ENCODE measurements around the gene PBX1. TPM values are rescaled to one million over a fixed set of nuclear protein-coding genes. Genes with fewer than 3 reads are reported as not detected.

The PBX1 gene
- total RNA-seq, 2 donors from 2014 or later: 59.9 to 79.2 TPM

GRCh38 chr1:164774413-164774812 is 215.4 kb downstream of the PBX1 start:
- no peaks in the 10 kb centered on the region for H3K9me3 Mint-ChIP-seq
- H3K9ac ChIP-seq (ENCODE audit: extremely low read depth, low read length, poor library complexity, severe bottlenecking): no peak overlapping the region
- no peaks in the 10 kb centered on the region for H3K36me3 Mint-ChIP-seq (ENCODE audit: low read depth)
- H3K4me3 Mint-ChIP-seq: no peak overlapping the region
- peaks cover 29% of the 10 kb centered on the region for H3K4me1 ChIP-seq (ENCODE audit: control insufficient read depth, insufficient read depth, low read length)
- peaks cover 71% of the 10 kb centered on the region for H3K4me1 Mint-ChIP-seq
- H3K27me3 Mint-ChIP-seq (ENCODE audit: insufficient read depth): no peaks in the 10 kb centered on the region
- peak overlapping the region; percentile 77 for H3K27ac Mint-ChIP-seq
- no peak overlapping the region for H3K4me3 ChIP-seq (ENCODE audit: low read length)
- H3K27me3 ChIP-seq (ENCODE audit: control insufficient read depth, insufficient read depth, low read length, poor library complexity, severe bottlenecking): no peaks in the 10 kb centered on the region
- WGBS, 2 experiments (ENCODE audit: insufficient coverage in 1 of 2, insufficient read length in 1 of 2): 79 to 88% methylated on average over 1 to 4 of the region's 4 CpGs
- H3K36me3 ChIP-seq (ENCODE audit: control insufficient read depth, insufficient read depth, low read length): no peaks in the 10 kb centered on the region
- TF ChIP-seq CTCF (conservative IDR thresholded peaks at IDR 0.05): peak; percentile 60
- no peaks in the 10 kb centered on the region for H3K9me3 ChIP-seq (ENCODE audit: control insufficient read depth, low read length)
- no peak for DNase-seq
- H3K27ac ChIP-seq (ENCODE audit: low read depth, low read length): no peak overlapping the region

- H3K9me3 ChIP-seq (ENCODE audit: control insufficient read depth, low read length): no peaks in the 10 kb centered on the region
- H3K27me3 ChIP-seq (ENCODE audit: control insufficient read depth, insufficient read depth, low read length, poor library complexity, severe bottlenecking): no peaks in the 10 kb centered on the region
- no peak for TF ChIP-seq CTCF (conservative IDR thresholded peaks at IDR 0.05)
- no peak overlapping the region for H3K9ac ChIP-seq (ENCODE audit: extremely low read depth, low read length, poor library complexity, severe bottlenecking)
- Mint-ChIP-seq H3K4me1 (peaks cover 69% of the 10 kb centered on the region), H3K27me3 (ENCODE audit: insufficient read depth) (no peaks in the 10 kb centered on the region), H3K4me3 (peak overlapping the region; percentile 6), H3K9me3 (no peaks in the 10 kb centered on the region), H3K27ac (peak overlapping the region; percentile 77), H3K36me3 (ENCODE audit: low read depth) (no peaks in the 10 kb centered on the region)
- H3K4me3 ChIP-seq (ENCODE audit: low read length): no peak overlapping the region
- peaks cover 29% of the 10 kb centered on the region for H3K4me1 ChIP-seq (ENCODE audit: control insufficient read depth, insufficient read depth, low read length)
- 55 to 70% methylated on average over 10 to 16 of the region's 16 CpGs for WGBS, 2 experiments (ENCODE audit: insufficient coverage in 1 of 2, insufficient read length in 1 of 2)
- no peak overlapping the region for H3K27ac ChIP-seq (ENCODE audit: low read depth, low read length)
- peak; percentile 74 for DNase-seq
- no peaks in the 10 kb centered on the region for H3K36me3 ChIP-seq (ENCODE audit: control insufficient read depth, insufficient read depth, low read length)
These were observed 216.1 kb downstream of the PBX1 start for GRCh38 chr1:164774819-164775654.

GRCh38 chr1:164777518-164777917 is 218.5 kb downstream of the PBX1 start:
- Histone ChIP-seq H3K27me3 (ENCODE audit: control insufficient read depth, insufficient read depth, low read length, poor library complexity, severe bottlenecking) (no peaks in the 10 kb centered on the region), H3K4me3 (ENCODE audit: low read length) (no peak overlapping the region), H3K4me1 (ENCODE audit: control insufficient read depth, insufficient read depth, low read length) (peaks cover 24% of the 10 kb centered on the region), H3K36me3 (ENCODE audit: control insufficient read depth, insufficient read depth, low read length) (no peaks in the 10 kb centered on the region), H3K27ac (ENCODE audit: low read depth, low read length) (no peak overlapping the region), H3K9ac (ENCODE audit: extremely low read depth, low read length, poor library complexity, severe bottlenecking) (no peak overlapping the region), H3K9me3 (ENCODE audit: control insufficient read depth, low read length) (no peaks in the 10 kb centered on the region)
- Mint-ChIP-seq H3K4me1 (peaks cover 52% of the 10 kb centered on the region), H3K9me3 (no peaks in the 10 kb centered on the region), H3K36me3 (ENCODE audit: low read depth) (no peaks in the 10 kb centered on the region), H3K27ac (no peak overlapping the region), H3K4me3 (no peak overlapping the region), H3K27me3 (ENCODE audit: insufficient read depth) (no peaks in the 10 kb centered on the region)
- WGBS, 2 experiments (ENCODE audit: insufficient coverage in 1 of 2, insufficient read length in 1 of 2): 74 to 100% methylated on average over 1 to 2 of the region's 2 CpGs
- TF ChIP-seq CTCF (conservative IDR thresholded peaks at IDR 0.05): no peak
- no peak for DNase-seq

Measured in endodermal cell (in vitro differentiated cells).